ENCODE data around the gene KAT2A.

Gene KAT2A

GRCh38 chr17:42107597-42108576 is 13.3 kb downstream of the KAT2A start:
- TF ChIP-seq, protein P1, sequence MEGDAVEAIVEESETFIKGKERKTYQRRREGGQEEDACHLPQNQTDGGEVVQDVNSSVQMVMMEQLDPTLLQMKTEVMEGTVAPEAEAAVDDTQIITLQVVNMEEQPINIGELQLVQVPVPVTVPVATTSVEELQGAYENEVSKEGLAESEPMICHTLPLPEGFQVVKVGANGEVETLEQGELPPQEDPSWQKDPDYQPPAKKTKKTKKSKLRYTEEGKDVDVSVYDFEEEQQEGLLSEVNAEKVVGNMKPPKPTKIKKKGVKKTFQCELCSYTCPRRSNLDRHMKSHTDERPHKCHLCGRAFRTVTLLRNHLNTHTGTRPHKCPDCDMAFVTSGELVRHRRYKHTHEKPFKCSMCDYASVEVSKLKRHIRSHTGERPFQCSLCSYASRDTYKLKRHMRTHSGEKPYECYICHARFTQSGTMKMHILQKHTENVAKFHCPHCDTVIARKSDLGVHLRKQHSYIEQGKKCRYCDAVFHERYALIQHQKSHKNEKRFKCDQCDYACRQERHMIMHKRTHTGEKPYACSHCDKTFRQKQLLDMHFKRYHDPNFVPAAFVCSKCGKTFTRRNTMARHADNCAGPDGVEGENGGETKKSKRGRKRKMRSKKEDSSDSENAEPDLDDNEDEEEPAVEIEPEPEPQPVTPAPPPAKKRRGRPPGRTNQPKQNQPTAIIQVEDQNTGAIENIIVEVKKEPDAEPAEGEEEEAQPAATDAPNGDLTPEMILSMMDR (conservative IDR thresholded peaks at IDR 0.05; ENCODE audit: low read depth, low read length): no peak
- peak; percentile 71 for DNase-seq (ENCODE audit: low read depth)
- H3K4me3 ChIP-seq (ENCODE audit: low read depth, low read length): peak overlapping the region; percentile 42

DNA sequence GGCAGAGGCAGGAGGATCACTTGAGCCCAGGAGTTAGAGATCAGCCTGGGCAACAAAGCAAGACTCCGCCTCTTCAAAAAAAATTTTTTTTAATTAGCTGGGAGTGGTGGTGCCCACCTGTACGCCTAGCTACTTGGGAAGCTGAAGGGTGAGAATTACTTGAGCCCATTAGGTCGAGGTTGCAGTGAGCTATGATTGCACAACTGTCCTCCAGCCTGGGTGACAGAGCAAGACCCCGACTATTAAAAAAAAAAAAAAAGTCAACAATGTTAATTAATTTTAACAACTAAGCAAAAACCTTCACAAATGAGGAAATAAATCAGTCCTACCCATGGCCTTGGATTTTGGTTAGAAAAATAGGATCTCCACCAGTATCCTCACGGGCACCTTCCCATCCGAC is 14.0 kb downstream of the KAT2A start:
- DNase-seq (ENCODE audit: low read depth): no peak
- no peak overlapping the region for H3K4me3 ChIP-seq (ENCODE audit: low read depth, low read length)
- TF ChIP-seq, protein P1 (conservative IDR thresholded peaks at IDR 0.05; ENCODE audit: low read depth, low read length): no peak

DNA sequence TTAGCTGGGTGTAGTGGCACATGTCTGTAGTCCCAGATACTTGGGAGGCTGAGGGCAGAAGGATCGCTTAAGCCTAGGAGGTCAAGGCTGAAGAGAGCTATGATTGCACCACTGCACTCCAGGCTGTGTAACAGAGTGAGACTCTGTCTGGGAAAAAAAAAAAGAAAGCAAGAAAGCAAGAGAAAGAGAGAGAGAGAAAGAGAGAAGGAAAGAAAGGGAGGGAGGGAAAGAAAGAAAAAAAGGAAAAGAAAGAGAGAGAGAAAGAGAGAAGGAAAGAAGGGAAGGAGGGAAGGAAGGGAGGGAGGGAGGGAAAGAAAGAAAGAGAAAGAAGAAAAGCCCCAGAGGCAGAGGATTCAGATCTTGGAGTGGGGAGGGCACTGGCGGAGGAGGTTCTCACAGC is 15.2 kb downstream of the KAT2A start:
- no peak overlapping the region for H3K4me3 ChIP-seq (ENCODE audit: low read depth, low read length)
- TF ChIP-seq, protein P1 (conservative IDR thresholded peaks at IDR 0.05; ENCODE audit: low read depth, low read length): no peak
- no peak for DNase-seq (ENCODE audit: low read depth)

- DNase-seq (ENCODE audit: low read depth): no peak
- H3K4me3 ChIP-seq (ENCODE audit: low read depth, low read length): no peak overlapping the region
- TF ChIP-seq, protein P1 (conservative IDR thresholded peaks at IDR 0.05; ENCODE audit: low read depth, low read length): no peak
These were observed 16.9 kb downstream of the KAT2A start for GRCh38 chr17:42104264-42104663.

- no peak for DNase-seq (ENCODE audit: low read depth)
- TF ChIP-seq, protein P1 (conservative IDR thresholded peaks at IDR 0.05; ENCODE audit: low read depth, low read length): no peak
- no peak overlapping the region for H3K4me3 ChIP-seq (ENCODE audit: low read depth, low read length)
These were observed 17.8 kb downstream of the KAT2A start for GRCh38 chr17:42103221-42103954.

DNA sequence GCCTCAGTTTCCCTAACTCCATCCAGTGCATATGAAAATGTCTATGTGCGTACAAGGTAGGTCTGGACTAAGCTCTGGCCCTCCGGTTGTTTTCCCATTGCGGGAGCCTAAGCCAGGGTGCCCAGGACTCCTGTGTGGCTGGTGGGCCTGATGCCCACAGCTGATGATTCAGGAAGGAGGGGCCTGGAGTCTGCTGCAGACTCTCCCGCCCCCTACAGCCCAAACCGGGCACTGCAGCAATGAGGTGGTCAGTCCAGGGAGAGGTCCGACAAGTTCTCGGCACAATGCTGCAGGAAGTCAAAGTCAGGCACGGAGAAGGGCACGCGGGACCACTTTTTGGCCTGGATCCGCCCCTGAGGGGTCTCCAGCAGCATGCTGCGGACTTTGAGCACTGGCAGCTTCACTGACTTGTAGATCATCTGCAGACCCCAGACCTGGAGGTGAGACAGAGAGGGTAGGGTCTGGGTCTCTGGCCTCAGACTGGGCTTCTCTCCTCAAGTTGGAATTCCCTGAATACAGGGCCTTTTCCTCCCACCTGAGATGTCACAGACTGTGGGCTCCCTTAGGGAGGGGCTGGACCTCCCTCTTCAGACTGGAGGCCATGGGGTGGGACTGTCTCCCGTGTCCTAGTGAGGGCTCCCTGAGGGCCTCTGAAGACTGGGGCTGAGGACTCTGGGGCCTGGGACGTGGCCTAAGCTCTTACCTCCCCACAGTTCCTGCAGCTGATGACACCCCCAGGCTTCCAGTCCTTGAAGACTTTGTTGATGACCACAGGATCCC is 19.5 kb downstream of the KAT2A start:
- TF ChIP-seq, protein P1 (conservative IDR thresholded peaks at IDR 0.05; ENCODE audit: low read depth, low read length): peak; percentile 90
- H3K4me3 ChIP-seq (ENCODE audit: low read depth, low read length): no peak overlapping the region
- DNase-seq (ENCODE audit: low read depth): peak; percentile 77

All from choroid plexus epithelial cell (primary cell).